Liver (tissue), 9 donors: ENCODE measurements around the gene RPL27A. TPM values are rescaled to one million over a fixed set of nuclear protein-coding genes. Genes with fewer than 3 reads are reported as not detected.

Experiments used
- DNase-seq: peaks from one replicate; pipeline ENCODE4 v3.0.0-alpha.2; 2017; ENCODE audit warnings: low spot score
- H3K27ac ChIP-seq, 2 donors: one replicate each; pipeline ENCODE4 v1.7.0; 2013; ENCODE audit warnings: inconsistent platforms in 2 of 2, low read length in 2 of 2, control low read depth in 1 of 2, low read depth in 1 of 2, mild to moderate bottlenecking in 1 of 2
- H3K27me3 ChIP-seq, 4 donors: one replicate each; pipeline versions ENCODE4 v1.6.1 to v1.7.0; 2013; ENCODE audit warnings: low read length in 3 of 4, inconsistent platforms in 1 of 4, mild to moderate bottlenecking in 1 of 4, moderate library complexity in 1 of 4; ENCODE audit not compliant: control insufficient read depth in 4 of 4, insufficient read depth in 4 of 4
- H3K36me3 ChIP-seq, 4 donors: one replicate each; pipeline versions ENCODE4 v1.6.1 to v1.7.0; 2013; ENCODE audit warnings: low read length in 3 of 4, mild to moderate bottlenecking in 3 of 4, low read depth in 1 of 4, moderate library complexity in 1 of 4; ENCODE audit not compliant: control insufficient read depth in 4 of 4, insufficient read depth in 3 of 4
- H3K4me1 ChIP-seq, 4 donors: one replicate each; pipeline versions ENCODE4 v1.6.1 to v1.7.0; 2013; ENCODE audit warnings: low read length in 3 of 4, mild to moderate bottlenecking in 3 of 4, moderate library complexity in 1 of 4; ENCODE audit not compliant: control insufficient read depth in 4 of 4, insufficient read depth in 4 of 4
- H3K4me3 ChIP-seq, 3 donors: one replicate each; pipeline versions ENCODE4 v1.6.1 to v1.7.0; 2013; ENCODE audit warnings: low read length in 3 of 3, control low read depth in 1 of 3, low read depth in 1 of 3, mild to moderate bottlenecking in 1 of 3
- H3K9ac ChIP-seq, 2 donors: one replicate each; pipeline ENCODE4 v1.7.0; 2013; ENCODE audit warnings: low read length in 2 of 2, mild to moderate bottlenecking in 2 of 2, moderate library complexity in 2 of 2, control low read depth in 1 of 2, low read depth in 1 of 2
- H3K9me3 ChIP-seq, 4 donors: one replicate each; pipeline versions ENCODE4 v1.6.1 to v1.7.0; 2013; ENCODE audit warnings: low read length in 3 of 4; ENCODE audit not compliant: control insufficient read depth in 4 of 4
- ATF3 ChIP-seq: IDR thresholded peaks from 2 replicates; pipeline ENCODE4 v1.6.1; 2016; ENCODE audit warnings: antibody characterized with exemption
- EGR1 ChIP-seq, 2 donors: IDR thresholded peaks; 2 replicates each; pipeline ENCODE4 v1.6.1; 2016 to 2018; ENCODE audit warnings: antibody characterized with exemption in 2 of 2, low read depth in 2 of 2
- FOXA1 ChIP-seq: IDR thresholded peaks from 2 replicates; pipeline ENCODE4 v1.6.1; 2016; ENCODE audit warnings: antibody characterized with exemption
- FOXA2 ChIP-seq: IDR thresholded peaks from 2 replicates; pipeline ENCODE4 v1.6.1; 2016; ENCODE audit warnings: antibody characterized with exemption
- GABPA ChIP-seq, 2 donors: IDR thresholded peaks in 1 of 2; conservative IDR thresholded peaks in 1 of 2; 2 replicates each; pipeline ENCODE4 v1.6.1; 2016; ENCODE audit warnings: antibody characterized with exemption in 2 of 2, mild to moderate bottlenecking in 1 of 2, moderate library complexity in 1 of 2
- HNF4A ChIP-seq, 2 donors: conservative IDR thresholded peaks; 2 replicates each; pipeline ENCODE4 v1.6.1; 2016; ENCODE audit warnings: antibody characterized with exemption in 2 of 2, mild to moderate bottlenecking in 2 of 2
- HNF4G ChIP-seq: IDR thresholded peaks from 2 replicates; pipeline ENCODE4 v1.6.1; 2016; ENCODE audit warnings: antibody characterized with exemption
- JUND ChIP-seq, 2 donors: IDR thresholded peaks; 2 replicates each; pipeline ENCODE4 v1.6.1; 2016; ENCODE audit warnings: antibody characterized with exemption in 2 of 2
- NR2F2 ChIP-seq: IDR thresholded peaks from 2 replicates; pipeline ENCODE4 v1.6.1; 2016; ENCODE audit warnings: antibody characterized with exemption
- RAD21 ChIP-seq, 2 donors: IDR thresholded peaks; 2 replicates each; pipeline ENCODE4 v1.6.1; 2016; ENCODE audit warnings: antibody characterized with exemption in 2 of 2, mild to moderate bottlenecking in 2 of 2
- REST ChIP-seq: IDR thresholded peaks from 2 replicates; pipeline ENCODE4 v1.6.1; 2016; ENCODE audit warnings: antibody characterized with exemption, mild to moderate bottlenecking
- RXRA ChIP-seq, 2 donors: IDR thresholded peaks; 2 replicates each; pipeline ENCODE4 v1.6.1; 2017 to 2018; ENCODE audit warnings: antibody characterized with exemption in 2 of 2, mild to moderate bottlenecking in 1 of 2
- SP1 ChIP-seq: IDR thresholded peaks from 2 replicates; pipeline ENCODE4 v1.6.1; 2018; ENCODE audit warnings: antibody characterized with exemption, mild to moderate bottlenecking
- TAF1 ChIP-seq: conservative IDR thresholded peaks from 2 replicates; pipeline ENCODE4 v1.6.1; 2016; ENCODE audit warnings: antibody characterized with exemption, mild to moderate bottlenecking
- YY1 ChIP-seq: IDR thresholded peaks from 2 replicates; pipeline ENCODE4 v1.6.1; 2016; ENCODE audit warnings: antibody characterized with exemption, mild to moderate bottlenecking
- WGBS: extraction: QIAGEN DNeasy Blood & Tissue Kit; methylation state at CpG from one replicate; pipeline ENCODE4 v1.1.7; 2013; 5-methylcytosine and 5-hydroxymethylcytosine counted together
- polyA plus RNA-seq, 2 donors: library from polyadenylated mRNA; stranded (reverse) in 1 of 2; unstranded in 1 of 2; fragments of 200-250 nt in 1 of 2; fragments of >200 nt in 1 of 2; fragmentation: Nextera tagmentation in 1 of 2; extraction: Ambion mirVana in 1 of 2; gene quantifications; one replicate each; pipeline versions ENCODE4 v1.2.1 to v1.2.3, GENCODE V29; 2013 to 2015
- total RNA-seq, 2 donors: library from RNA; depleted of rRNA; stranded (reverse); fragments of >200 nt; gene quantifications; one replicate each; pipeline ENCODE4 v1.2.3, GENCODE V29; 2014
- TF ChIP-seq, protein P1 (sequence below): IDR thresholded peaks from 2 replicates; pipeline ENCODE4 v1.6.1; 2016; ENCODE audit warnings: antibody characterized with exemption
- TF ChIP-seq, protein P2 (sequence below): IDR thresholded peaks from 2 replicates; pipeline ENCODE4 v1.6.1; 2016; ENCODE audit warnings: antibody characterized with exemption
- donor health status: healthy.
- donor health status: healthy.
- donor health status: healthy.
- donor health status: healthy.
- donor health status: healthy.

RPL27A gene
- total and polyA plus RNA-seq, 4 donors, result 178 to 928 (median 570) TPM

GRCh38 chr11:8671193-8671612, 11.4 kb upstream of the RPL27A start:
- Histone ChIP-seq H3K27me3 (no peaks in the 10 kb centered on the region), H3K27ac (peak overlapping the region; percentile 39 to 46), H3K4me1 (peaks cover 2 to 21% (median 7%) of the 10 kb centered on the region in 4 donors), H3K36me3 (peaks cover 3 to 24% (median 16%) of the 10 kb centered on the region in 4 donors), H3K9ac (no peak overlapping the region), H3K9me3 (no peaks in the 10 kb centered on the region), H3K4me3 (no peak overlapping the region)
- TF ChIP-seq HNF4G (no peak), YY1 (peak; percentile 16)
- 73% methylated on average over 4 of the region's 4 CpGs for WGBS
- DNase-seq, result no peak

DNA sequence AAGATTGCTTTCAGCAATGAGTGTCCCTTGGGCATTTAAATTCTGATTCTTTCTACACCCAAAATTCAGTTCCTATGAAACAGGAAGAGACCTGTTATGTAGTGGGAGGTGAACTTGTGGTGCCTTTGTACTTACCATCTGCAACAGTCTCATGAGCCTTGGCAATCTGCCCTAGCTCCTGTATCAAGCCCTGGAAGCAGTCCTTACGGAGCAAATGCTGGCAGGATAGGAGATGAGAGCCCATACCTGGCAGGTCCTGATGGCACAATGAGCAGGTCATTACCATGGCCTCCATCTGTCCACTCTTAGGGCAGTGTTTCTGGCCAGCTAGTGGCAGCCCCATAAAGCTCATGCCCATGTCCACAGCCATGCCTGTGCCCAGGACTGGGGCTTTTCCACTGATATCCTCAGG, 10.9 kb upstream of the RPL27A start:
- H3K9me3 ChIP-seq, result no peaks in the 10 kb centered on the region
- H3K9ac ChIP-seq, result no peak overlapping the region
- no peak for DNase-seq
- H3K27me3 ChIP-seq, result no peaks in the 10 kb centered on the region
- no peak for TF ChIP-seq JUND (IDR thresholded peaks at IDR 0.05)
- no peak for TF ChIP-seq EGR1 (IDR thresholded peaks at IDR 0.05; ENCODE audit: low read depth in 2 of 2)
- TF ChIP-seq FOXA1, result no peak
- no peak for TF ChIP-seq RXRA (IDR thresholded peaks at IDR 0.05)
- no peak for TF ChIP-seq RAD21 (IDR thresholded peaks at IDR 0.05)
- no peak for TF ChIP-seq REST
- TF ChIP-seq HNF4A (conservative IDR thresholded peaks at IDR 0.05), result no peak
- TF ChIP-seq TAF1, result no peak
- TF ChIP-seq YY1, result no peak
- no peak for TF ChIP-seq GABPA (IDR thresholded peaks at IDR 0.05 in 1 of 2, conservative IDR thresholded peaks at IDR 0.05 in 1 of 2)
- no peak for TF ChIP-seq ATF3
- peak overlapping the region; percentile 39 to 46 for H3K27ac ChIP-seq
- WGBS, result 38% methylated on average over 1 of the region's 1 CpG
- H3K36me3 ChIP-seq, result peaks cover 3 to 24% (median 18%) of the 10 kb centered on the region in 4 donors
- H3K4me1 ChIP-seq, result peaks cover 2 to 21% (median 7%) of the 10 kb centered on the region in 4 donors
- no peak overlapping the region for H3K4me3 ChIP-seq

DNA sequence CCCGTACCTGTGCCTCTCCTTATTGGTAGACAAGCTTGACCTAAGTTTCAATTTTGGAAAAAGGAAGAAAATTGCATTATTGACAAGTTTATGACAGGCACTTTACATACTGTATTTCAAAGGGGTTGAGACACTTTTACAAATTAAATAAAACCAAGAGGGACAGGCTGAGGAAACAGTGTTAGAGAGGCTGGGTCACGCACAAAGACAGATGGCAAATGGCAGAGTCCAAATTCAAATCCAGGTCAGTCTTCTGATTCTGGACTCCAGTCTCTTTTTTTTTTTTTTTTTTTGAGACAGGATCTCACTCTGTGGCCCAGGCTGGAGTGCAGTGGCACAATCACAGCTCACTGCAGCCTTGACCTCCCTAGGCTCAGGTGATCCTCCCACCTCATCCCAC, 10.2 kb upstream of the RPL27A start:
- peaks cover 3 to 22% (median 18%) of the 10 kb centered on the region in 4 donors for H3K36me3 ChIP-seq
- H3K9ac ChIP-seq, result no peak overlapping the region
- WGBS, result 96% methylated on average over 2 of the region's 2 CpGs
- peaks cover 2 to 21% (median 7%) of the 10 kb centered on the region in 4 donors for H3K4me1 ChIP-seq
- no peaks in the 10 kb centered on the region for H3K9me3 ChIP-seq
- no peak overlapping the region for H3K27ac ChIP-seq
- H3K4me3 ChIP-seq, result no peak overlapping the region
- DNase-seq, result no peak
- no peaks in the 10 kb centered on the region for H3K27me3 ChIP-seq
- TF ChIP-seq HNF4G (no peak), RXRA (IDR thresholded peaks at IDR 0.05) (no peak), EGR1 (IDR thresholded peaks at IDR 0.05; ENCODE audit: low read depth in 2 of 2) (no peak), ATF3 (no peak), JUND (IDR thresholded peaks at IDR 0.05) (no peak), HNF4A (conservative IDR thresholded peaks at IDR 0.05) (no peak), FOXA1 (no peak), NR2F2 (no peak), GABPA (IDR thresholded peaks at IDR 0.05 in 1 of 2, conservative IDR thresholded peaks at IDR 0.05 in 1 of 2) (no peak), YY1 (no peak), RAD21 (IDR thresholded peaks at IDR 0.05) (no peak), REST (no peak), FOXA2 (no peak), SP1 (no peak), TAF1 (no peak)
- TF ChIP-seq, protein P1, sequence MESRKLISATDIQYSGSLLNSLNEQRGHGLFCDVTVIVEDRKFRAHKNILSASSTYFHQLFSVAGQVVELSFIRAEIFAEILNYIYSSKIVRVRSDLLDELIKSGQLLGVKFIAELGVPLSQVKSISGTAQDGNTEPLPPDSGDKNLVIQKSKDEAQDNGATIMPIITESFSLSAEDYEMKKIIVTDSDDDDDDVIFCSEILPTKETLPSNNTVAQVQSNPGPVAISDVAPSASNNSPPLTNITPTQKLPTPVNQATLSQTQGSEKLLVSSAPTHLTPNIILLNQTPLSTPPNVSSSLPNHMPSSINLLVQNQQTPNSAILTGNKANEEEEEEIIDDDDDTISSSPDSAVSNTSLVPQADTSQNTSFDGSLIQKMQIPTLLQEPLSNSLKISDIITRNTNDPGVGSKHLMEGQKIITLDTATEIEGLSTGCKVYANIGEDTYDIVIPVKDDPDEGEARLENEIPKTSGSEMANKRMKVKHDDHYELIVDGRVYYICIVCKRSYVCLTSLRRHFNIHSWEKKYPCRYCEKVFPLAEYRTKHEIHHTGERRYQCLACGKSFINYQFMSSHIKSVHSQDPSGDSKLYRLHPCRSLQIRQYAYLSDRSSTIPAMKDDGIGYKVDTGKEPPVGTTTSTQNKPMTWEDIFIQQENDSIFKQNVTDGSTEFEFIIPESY, result no peak
- TF ChIP-seq, protein P2, sequence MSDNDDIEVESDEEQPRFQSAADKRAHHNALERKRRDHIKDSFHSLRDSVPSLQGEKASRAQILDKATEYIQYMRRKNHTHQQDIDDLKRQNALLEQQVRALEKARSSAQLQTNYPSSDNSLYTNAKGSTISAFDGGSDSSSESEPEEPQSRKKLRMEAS, result no peak
